Breast epithelium (tissue), 4 donors: ENCODE data around the gene ADAMTS13. TPM values are rescaled to one million over a fixed set of nuclear protein-coding genes. Genes with fewer than 3 reads are reported as not detected.

Source experiments
- DNase-seq, 2 donors: peaks; one replicate each; pipeline ENCODE4 v3.0.0-alpha.2; 2019; ENCODE audit warnings: low spot score in 2 of 2
- H3K27ac ChIP-seq, 2 donors: fragments of 200-600 bp; sonication (generic) in 1 of 2; one replicate each; pipeline ENCODE4 v1.5.1; 2016 to 2019; ENCODE audit warnings: mild to moderate bottlenecking in 1 of 2
- H3K27me3 ChIP-seq, 2 donors: fragments of 200-600 bp; sonication (generic) in 1 of 2; one replicate each; pipeline versions ENCODE4 v1.5.1 to v1.6.0; 2017 to 2019; ENCODE audit warnings: control low read depth in 1 of 2, mild to moderate bottlenecking in 1 of 2
- H3K36me3 ChIP-seq: fragments of 200-600 bp; one replicate; pipeline ENCODE4 v1.5.1; 2019
- H3K4me1 ChIP-seq, 2 donors: fragments of 200-600 bp; sonication (generic); one replicate each; pipeline ENCODE4 v1.5.1; 2016 to 2019; ENCODE audit warnings: control low read depth in 1 of 2
- H3K4me3 ChIP-seq, 3 donors: fragments of 200-600 bp; sonication (generic); 1 replicate in 2 of 3; 2 replicates in 1 of 3; pipeline ENCODE4 v1.5.1; 2016 to 2019; ENCODE audit warnings: mild to moderate bottlenecking in 3 of 3, moderate library complexity in 2 of 3
- H3K9me3 ChIP-seq, 2 donors: fragments of 200-600 bp; sonication (generic) in 1 of 2; one replicate each; pipeline ENCODE4 v1.5.1; 2016 to 2019; ENCODE audit warnings: control low read depth in 1 of 2
- CTCF ChIP-seq, 3 donors: fragments of 450-650 bp; IDR thresholded peaks; one replicate each; pipeline ENCODE4 v1.5.1; 2016 to 2017; ENCODE audit warnings: antibody characterized with exemption in 3 of 3, mild to moderate bottlenecking in 3 of 3, moderate library complexity in 3 of 3
- POLR2A ChIP-seq: fragments of 450-650 bp; IDR thresholded peaks from one replicate; pipeline ENCODE4 v1.6.1; 2016; ENCODE audit warnings: antibody characterized with exemption, mild to moderate bottlenecking, moderate library complexity
- POLR2AphosphoS5 ChIP-seq, 3 donors: sonication (generic); formaldehyde crosslinking; IDR thresholded peaks; one replicate each; pipeline ENCODE4 v1.6.1; 2017; ENCODE audit warnings: antibody characterized with exemption in 3 of 3
- intact Hi-C: fragments of 100-400 bp; cut with DNase I; formaldehyde crosslinking; loops from one replicate; pipeline ENCODE4 v1.15.1; 2023; ENCODE audit warnings: low total_unique reads
- total RNA-seq, 3 donors: library from RNA; depleted of rRNA; stranded (reverse); fragments of >200 nt; gene quantifications; one replicate each; pipeline ENCODE4 v1.1.0, GENCODE V29; 2016

Gene ADAMTS13
- total RNA-seq, 3 donors from 2014 or later, result 0.88 to 2.9 (median 0.96) TPM

DNA sequence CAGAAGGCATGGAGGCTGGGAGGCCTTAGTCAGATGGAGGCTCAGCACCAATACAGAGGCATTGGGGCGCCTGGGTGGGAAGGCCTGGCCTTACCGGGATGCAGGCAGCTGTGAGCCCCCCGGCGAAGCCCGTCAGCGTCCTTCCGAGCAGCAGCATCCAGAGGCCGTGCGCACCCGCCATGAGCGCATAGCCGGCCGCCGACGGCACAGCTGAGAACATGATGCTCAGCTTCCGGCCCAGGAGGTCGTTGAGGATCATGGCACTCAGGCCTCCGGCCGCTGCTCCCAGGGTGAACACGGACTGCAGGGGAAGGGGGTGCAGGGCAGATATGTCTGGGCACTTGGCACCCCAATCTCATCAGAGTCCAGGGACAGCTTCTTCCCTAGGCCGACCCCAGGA, 54.8 kb downstream of the ADAMTS13 start:
- intact Hi-C loops, result no loop called here
- Histone ChIP-seq H3K4me3 (no peak overlapping the region), H3K27ac (no peak overlapping the region)

GRCh38 chr9:133477461-133477860, 55.3 kb downstream of the ADAMTS13 start:
- intact Hi-C loops, result no loop called here
- Histone ChIP-seq H3K9me3 (no peaks in the 10 kb centered on the region), H3K4me3 (no peak overlapping the region), H3K4me1 (no peaks in the 10 kb centered on the region), H3K27ac (no peak overlapping the region), H3K27me3 (peaks cover 0 to 8% of the 10 kb centered on the region in 2 donors), H3K36me3 (no peaks in the 10 kb centered on the region)
- TF ChIP-seq POLR2A, result no peak
- no peak for TF ChIP-seq CTCF (IDR thresholded peaks at IDR 0.05)
- no peak for TF ChIP-seq POLR2AphosphoS5 (IDR thresholded peaks at IDR 0.05)
- no peak for DNase-seq

More for the DNA sequence above, 54.8 kb downstream of the ADAMTS13 start:
- Histone ChIP-seq H3K9me3 (no peaks in the 10 kb centered on the region), H3K27me3 (peaks cover 0 to 5% of the 10 kb centered on the region in 2 donors), H3K36me3 (no peaks in the 10 kb centered on the region), H3K4me1 (no peaks in the 10 kb centered on the region)
- no peak for TF ChIP-seq POLR2A
- TF ChIP-seq CTCF (IDR thresholded peaks at IDR 0.05), result no peak
- TF ChIP-seq POLR2AphosphoS5 (IDR thresholded peaks at IDR 0.05), result no peak
- no peak for DNase-seq

DNA sequence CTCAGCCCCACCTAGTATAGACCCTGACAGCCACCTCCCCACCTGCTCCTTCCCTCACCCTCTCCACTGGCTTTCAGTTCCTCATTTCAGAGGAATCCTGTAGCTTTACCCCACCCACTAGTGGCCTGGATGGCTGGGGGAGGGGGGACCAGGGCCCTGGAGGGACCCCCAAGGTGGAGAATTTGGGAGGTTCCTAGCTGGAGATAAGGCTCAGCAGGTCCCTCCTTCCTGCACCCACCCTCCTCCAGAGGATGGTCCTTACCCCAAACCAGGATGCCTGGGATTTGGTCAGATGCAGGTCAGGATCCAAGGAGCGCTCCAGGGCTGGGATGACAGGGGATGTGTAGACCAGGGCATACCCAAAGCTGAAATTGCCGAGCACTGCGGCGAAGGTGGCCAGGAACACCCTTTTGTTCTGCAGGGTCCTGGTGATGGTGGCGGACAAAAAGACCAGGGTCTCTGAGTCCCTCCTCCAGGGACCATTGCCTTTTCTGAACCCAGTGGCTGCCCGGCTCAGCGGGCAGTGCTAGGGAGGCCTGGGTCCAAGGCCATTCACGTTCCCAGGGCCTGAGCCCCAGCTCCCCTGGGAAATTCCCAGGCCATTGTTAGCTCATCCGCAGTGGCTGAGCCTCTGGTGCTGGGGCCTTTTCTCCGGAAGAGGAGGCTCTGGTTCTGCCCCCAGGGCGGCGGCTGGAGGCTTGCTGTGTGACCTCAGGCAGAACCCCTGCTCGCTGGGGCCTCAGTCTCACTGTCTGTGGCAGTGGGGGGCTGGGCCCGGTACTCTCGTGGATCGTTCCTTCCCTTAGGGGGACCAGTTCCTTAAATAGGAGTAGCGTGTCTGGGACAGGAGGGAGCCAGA, 56.1 kb downstream of the ADAMTS13 start:
- H3K4me1 ChIP-seq, result no peaks in the 10 kb centered on the region
- peak overlapping the region; percentile 40 to 61 (median 53) for H3K4me3 ChIP-seq
- TF ChIP-seq POLR2AphosphoS5 (IDR thresholded peaks at IDR 0.05) (no peak), CTCF (IDR thresholded peaks at IDR 0.05) (no peak), POLR2A (no peak)
- DNase-seq, result no peak
- intact Hi-C loops, result no loop called here
- no peaks in the 10 kb centered on the region for H3K9me3 ChIP-seq
- peak overlapping the region in 1 of 2 donors; percentile 16 for H3K27ac ChIP-seq
- no peaks in the 10 kb centered on the region for H3K36me3 ChIP-seq
- peaks cover 0 to 8% of the 10 kb centered on the region in 2 donors for H3K27me3 ChIP-seq

DNA sequence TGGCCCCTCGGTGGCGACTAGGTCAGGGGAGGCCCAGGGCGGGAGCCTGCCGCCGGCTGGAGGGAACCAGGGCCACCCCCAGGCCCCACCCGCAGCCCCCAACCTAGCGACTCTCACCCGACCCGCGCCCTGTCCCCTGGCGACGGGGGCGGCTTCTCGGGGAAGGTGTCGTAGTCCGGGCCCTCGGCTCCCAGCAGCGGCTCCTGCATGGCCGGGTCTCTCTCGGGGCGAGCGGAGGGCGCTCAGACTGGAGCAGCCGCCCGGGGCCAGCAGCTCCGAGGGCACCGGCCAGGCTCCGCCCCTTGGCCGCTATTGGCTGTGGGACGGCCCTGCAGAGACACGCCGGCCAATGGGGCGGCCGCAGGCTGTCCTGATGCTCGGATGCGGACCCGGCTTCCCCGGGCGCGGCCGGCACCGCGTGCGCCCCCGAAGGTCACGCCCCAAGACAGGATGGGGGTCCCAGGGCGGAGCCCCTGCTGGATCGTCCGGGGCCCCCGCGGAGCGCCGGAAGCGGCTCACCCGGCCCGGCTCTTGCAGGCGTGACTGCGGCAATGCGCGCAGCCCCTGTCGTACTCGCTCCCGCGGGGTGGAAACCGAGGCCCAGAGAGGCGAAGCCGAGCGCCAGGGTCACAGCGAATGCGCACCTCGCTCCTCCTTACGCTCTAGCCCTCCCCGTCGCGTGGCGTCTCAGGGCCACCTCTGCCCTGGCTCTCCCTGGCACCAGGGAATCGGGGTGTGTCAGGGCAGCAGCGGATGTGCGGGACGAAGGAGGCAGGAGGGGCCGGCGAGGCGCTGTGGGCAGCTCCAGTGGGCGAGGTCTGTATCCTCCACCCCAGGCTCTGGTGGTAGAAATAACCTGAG, 56.9 kb downstream of the ADAMTS13 start, which contains the start of gene SLC2A6:
Gene SLC2A6 (minus strand): TSS at position 249 of the 861 bp plus-strand sequence. CDS start 40 bp downstream, at position 209.
- Histone ChIP-seq H3K36me3 (no peaks in the 10 kb centered on the region), H3K27ac (peak within 1 kb of the TSS in 1 of 2 donors; percentile 16), H3K9me3 (no peaks in the 10 kb centered on the region), H3K4me1 (no peaks in the 10 kb centered on the region), H3K4me3 (peak within 1 kb of the TSS; percentile 40 to 61 (median 53)), H3K27me3 (peaks cover 0 to 3% of the 10 kb centered on the region in 2 donors)
- DNase-seq, result peak in 1 of 2 donors; percentile 59
- no peak for TF ChIP-seq POLR2A
- TF ChIP-seq POLR2AphosphoS5 (IDR thresholded peaks at IDR 0.05), result no peak
- TF ChIP-seq CTCF (IDR thresholded peaks at IDR 0.05), result no peak
- intact Hi-C loops, result no loop called here
